Effector memory CD4-positive, alpha-beta T cell (primary cell): ENCODE measurements around the gene CCDC197.

Experiments used
- DNase-seq, 3 donors: peaks; one replicate each; pipeline ENCODE4 v3.0.0-alpha.2; 2020
- H3K27ac ChIP-seq: 2 replicates; pipeline ENCODE4 v1.7.0; 2013; ENCODE audit warnings: mild to moderate bottlenecking, low read length, moderate library complexity; ENCODE audit not compliant: insufficient read depth, poor library complexity, severe bottlenecking
- H3K27me3 ChIP-seq: replicated peaks from 2 replicates; pipeline ENCODE4 v1.7.0; 2013; ENCODE audit warnings: mild to moderate bottlenecking, low read length; ENCODE audit not compliant: insufficient read depth, control insufficient read depth, poor library complexity, severe bottlenecking
- H3K36me3 ChIP-seq: 2 replicates; pipeline ENCODE4 v1.7.0; 2013; ENCODE audit warnings: mild to moderate bottlenecking, low read length, moderate library complexity; ENCODE audit not compliant: control insufficient read depth, insufficient read depth
- H3K4me1 ChIP-seq: 2 replicates; pipeline ENCODE4 v1.7.0; 2013; ENCODE audit warnings: low read length, mild to moderate bottlenecking; ENCODE audit not compliant: control insufficient read depth, insufficient read depth, poor library complexity, severe bottlenecking
- H3K4me3 ChIP-seq: 2 replicates; pipeline ENCODE4 v1.7.0; 2013; ENCODE audit warnings: low read length, low read depth, mild to moderate bottlenecking; ENCODE audit not compliant: insufficient read depth, poor library complexity, severe bottlenecking
- H3K9me3 ChIP-seq: 2 replicates; pipeline ENCODE4 v1.7.0; 2013; ENCODE audit warnings: mild to moderate bottlenecking, low read length, moderate library complexity; ENCODE audit not compliant: control insufficient read depth

The CCDC197 gene

DNA sequence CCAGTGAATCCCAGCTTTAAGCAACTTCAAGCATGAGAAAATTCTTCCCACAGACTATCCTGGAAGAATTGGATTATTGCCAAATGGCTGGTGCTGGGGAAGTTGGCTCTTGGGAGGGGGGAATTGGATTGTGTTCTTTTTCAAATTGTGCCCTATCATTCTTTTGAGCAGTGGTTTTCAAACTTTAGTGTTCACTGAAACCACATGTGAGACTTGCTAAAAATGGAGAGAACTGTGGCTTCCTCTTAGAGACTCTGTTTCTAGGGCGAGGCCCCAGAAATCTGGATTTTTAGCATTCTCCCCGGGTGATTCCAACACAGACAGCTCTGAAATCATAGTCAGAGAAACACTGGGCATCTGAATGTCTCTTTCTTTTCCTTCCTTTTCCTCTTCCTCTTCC, 14.7 kb downstream of the CCDC197 start:
- Histone ChIP-seq H3K4me1 (peaks cover 30% of the 10 kb centered on the region), H3K27me3 (no peaks in the 10 kb centered on the region), H3K9me3 (no peaks in the 10 kb centered on the region), H3K4me3 (no peak overlapping the region), H3K27ac (no peak overlapping the region), H3K36me3 (no peaks in the 10 kb centered on the region)
- DNase-seq = no peak

DNA sequence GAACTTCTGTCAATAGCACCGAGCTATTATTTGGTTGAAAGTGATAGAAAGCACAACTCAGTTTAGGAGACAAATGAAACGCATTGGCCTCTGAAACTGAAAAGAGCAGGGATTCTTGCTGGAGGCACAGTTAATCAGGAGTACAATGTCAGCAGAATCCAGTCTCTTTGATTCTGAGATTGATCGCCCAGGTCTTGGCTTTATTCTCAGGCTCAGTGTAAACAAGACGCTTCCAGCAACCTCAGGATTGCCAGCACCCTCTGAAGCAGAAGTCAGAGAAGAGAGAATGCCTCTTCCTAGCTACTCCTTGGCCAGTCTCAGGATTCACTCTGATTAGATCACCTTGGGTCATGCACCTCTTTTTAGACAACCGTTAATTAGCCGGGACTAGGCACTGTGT, 17.3 kb downstream of the CCDC197 start:
- no peak for DNase-seq
- H3K4me3 ChIP-seq = no peak overlapping the region
- H3K27me3 ChIP-seq = no peaks in the 10 kb centered on the region
- no peaks in the 10 kb centered on the region for H3K9me3 ChIP-seq
- no peak overlapping the region for H3K27ac ChIP-seq
- peaks cover 19% of the 10 kb centered on the region for H3K4me1 ChIP-seq
- no peaks in the 10 kb centered on the region for H3K36me3 ChIP-seq

DNA sequence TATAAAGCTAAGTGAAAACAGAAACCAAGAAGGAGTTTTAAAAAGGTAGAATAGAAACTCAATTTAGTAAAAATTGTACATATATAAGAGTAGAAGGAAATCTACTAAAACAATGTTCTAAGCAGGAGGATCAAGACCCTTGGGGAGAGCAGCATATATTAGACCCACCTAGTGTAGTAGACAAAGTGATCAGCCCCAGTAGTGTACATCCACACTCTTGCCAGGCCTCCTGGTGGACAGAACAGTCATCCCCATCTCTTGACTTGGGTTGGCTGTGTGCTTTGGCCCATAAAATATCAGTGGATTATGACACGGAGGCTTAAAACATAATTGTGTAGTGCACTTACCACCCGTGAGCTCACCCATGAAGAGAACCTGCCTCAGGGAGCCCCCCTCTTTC, 18.1 kb downstream of the CCDC197 start:
- peaks cover 16% of the 10 kb centered on the region for H3K4me1 ChIP-seq
- H3K36me3 ChIP-seq = no peaks in the 10 kb centered on the region
- no peak overlapping the region for H3K4me3 ChIP-seq
- no peaks in the 10 kb centered on the region for H3K27me3 ChIP-seq
- H3K27ac ChIP-seq = no peak overlapping the region
- no peaks in the 10 kb centered on the region for H3K9me3 ChIP-seq
- DNase-seq = no peak

DNA sequence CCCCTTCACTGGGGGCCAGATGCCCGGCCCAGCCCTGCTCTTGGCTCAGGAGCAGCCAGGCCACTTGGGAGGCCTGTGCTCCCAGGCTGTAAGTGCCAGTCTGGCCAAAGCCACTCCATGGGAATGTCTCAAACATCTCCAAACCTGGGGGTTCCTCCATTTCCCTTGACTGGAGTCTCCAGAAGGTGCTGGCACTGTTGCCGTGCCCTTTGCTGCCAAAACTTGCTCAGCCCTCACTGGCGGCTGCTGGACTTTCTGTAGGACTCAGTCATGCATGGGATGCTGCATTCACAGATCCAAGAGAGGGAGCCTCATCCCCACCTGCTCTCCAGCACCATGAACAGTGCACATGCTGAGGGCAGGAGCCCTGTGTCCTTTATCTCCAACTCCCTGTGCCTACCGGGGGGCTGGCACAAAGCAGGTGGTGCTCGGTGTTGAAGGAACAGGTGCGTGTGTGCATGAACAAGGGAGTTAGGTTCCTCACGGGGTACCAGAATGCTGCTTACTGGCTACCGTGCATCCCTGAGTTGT, 19.4 kb downstream of the CCDC197 start:
- Histone ChIP-seq H3K27me3 (no peaks in the 10 kb centered on the region), H3K27ac (no peak overlapping the region), H3K4me3 (no peak overlapping the region), H3K36me3 (no peaks in the 10 kb centered on the region), H3K9me3 (no peaks in the 10 kb centered on the region), H3K4me1 (peaks cover 8% of the 10 kb centered on the region)
- DNase-seq = no peak

DNA sequence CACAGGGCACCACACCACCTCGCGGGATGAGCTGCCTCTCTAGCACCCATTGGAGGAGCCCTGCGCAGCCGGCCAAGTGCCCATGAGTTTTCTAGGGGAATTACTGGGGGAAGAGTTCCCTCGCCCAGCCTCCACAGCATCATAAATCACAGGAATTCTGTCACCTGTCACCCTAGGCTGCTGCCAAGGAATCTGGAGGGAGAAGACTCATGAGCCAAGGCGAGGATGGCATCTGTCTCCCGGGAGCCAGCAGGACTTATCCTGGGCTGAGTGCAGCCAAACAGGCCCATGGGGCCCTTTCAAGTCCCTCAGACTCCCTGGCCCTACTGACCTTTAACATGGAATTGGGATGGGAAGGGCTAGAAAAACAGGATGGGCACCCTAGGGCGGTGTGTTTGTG, 21.2 kb downstream of the CCDC197 start:
- Histone ChIP-seq H3K4me3 (no peak overlapping the region), H3K36me3 (no peaks in the 10 kb centered on the region), H3K4me1 (no peaks in the 10 kb centered on the region), H3K27me3 (no peaks in the 10 kb centered on the region), H3K9me3 (no peaks in the 10 kb centered on the region), H3K27ac (no peak overlapping the region)
- DNase-seq = no peak

DNA sequence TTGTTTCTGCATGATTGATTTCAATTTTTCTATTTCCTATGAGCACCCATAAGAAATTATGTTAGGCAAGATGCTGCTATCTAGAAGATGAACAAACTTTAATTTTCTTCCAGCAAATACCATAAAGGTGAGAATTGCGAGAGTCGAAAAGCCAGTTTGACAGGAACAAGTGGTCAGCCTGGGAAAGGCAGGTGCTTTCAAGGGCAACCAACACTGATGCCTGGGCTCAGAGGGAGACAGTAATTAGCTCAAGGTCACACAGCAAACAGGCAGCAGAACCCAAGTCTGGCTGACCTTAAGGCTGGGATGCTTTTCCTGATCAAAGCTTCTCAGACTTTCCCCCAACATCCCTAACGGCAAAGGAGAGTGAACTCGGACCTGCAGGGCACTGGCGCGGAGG, 22.2 kb downstream of the CCDC197 start:
- DNase-seq = no peak

DNA sequence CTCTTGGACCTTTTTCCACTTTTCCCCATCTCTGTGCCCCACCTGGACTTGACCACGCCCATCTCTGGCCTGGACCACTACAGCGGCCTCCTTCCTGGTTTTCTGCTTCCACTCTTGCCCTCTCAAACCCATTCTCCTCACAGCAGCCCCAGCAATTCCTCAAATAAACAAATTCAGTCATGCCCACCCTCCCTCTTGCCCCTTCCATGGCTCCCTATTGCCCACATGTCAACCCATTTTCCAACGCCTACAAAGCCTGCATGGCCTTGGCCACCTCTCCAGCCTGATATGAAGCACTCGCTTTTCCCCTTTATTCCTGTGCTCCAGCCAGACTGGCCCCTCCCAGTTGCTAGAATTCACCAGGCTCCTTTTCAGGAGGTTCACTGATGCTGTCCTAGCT, 23.2 kb downstream of the CCDC197 start:
- Histone ChIP-seq H3K27ac (no peak overlapping the region), H3K9me3 (no peaks in the 10 kb centered on the region), H3K4me1 (no peaks in the 10 kb centered on the region), H3K4me3 (no peak overlapping the region), H3K27me3 (no peaks in the 10 kb centered on the region), H3K36me3 (no peaks in the 10 kb centered on the region)
- DNase-seq = no peak

More for the DNA sequence above, 22.2 kb downstream of the CCDC197 start:
- Histone ChIP-seq H3K9me3 (no peaks in the 10 kb centered on the region), H3K27me3 (no peaks in the 10 kb centered on the region), H3K36me3 (no peaks in the 10 kb centered on the region), H3K27ac (no peak overlapping the region), H3K4me3 (no peak overlapping the region), H3K4me1 (no peaks in the 10 kb centered on the region)

DNA sequence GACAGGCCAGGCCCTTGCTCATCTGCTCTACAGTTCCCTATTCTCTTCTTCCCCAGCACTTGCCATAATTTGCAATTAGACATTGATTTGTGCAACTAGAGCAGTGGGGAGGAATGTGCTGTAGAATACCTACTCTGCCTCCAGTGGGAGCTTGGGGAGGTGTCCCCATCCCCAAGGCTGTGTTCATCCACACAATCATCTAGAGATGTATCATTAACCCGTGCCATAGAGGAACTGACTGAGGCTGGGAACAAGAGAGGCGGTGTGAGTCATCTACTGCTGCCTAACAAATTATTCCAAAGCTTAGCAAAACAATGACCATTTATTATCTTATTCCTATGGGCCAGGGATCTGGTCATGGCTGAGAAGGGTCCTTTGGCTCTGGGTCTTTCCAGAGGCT, 23.9 kb downstream of the CCDC197 start:
- no peaks in the 10 kb centered on the region for H3K9me3 ChIP-seq
- no peak overlapping the region for H3K27ac ChIP-seq
- H3K4me1 ChIP-seq = no peaks in the 10 kb centered on the region
- no peaks in the 10 kb centered on the region for H3K27me3 ChIP-seq
- no peak overlapping the region for H3K4me3 ChIP-seq
- no peak for DNase-seq
- H3K36me3 ChIP-seq = no peaks in the 10 kb centered on the region

DNA sequence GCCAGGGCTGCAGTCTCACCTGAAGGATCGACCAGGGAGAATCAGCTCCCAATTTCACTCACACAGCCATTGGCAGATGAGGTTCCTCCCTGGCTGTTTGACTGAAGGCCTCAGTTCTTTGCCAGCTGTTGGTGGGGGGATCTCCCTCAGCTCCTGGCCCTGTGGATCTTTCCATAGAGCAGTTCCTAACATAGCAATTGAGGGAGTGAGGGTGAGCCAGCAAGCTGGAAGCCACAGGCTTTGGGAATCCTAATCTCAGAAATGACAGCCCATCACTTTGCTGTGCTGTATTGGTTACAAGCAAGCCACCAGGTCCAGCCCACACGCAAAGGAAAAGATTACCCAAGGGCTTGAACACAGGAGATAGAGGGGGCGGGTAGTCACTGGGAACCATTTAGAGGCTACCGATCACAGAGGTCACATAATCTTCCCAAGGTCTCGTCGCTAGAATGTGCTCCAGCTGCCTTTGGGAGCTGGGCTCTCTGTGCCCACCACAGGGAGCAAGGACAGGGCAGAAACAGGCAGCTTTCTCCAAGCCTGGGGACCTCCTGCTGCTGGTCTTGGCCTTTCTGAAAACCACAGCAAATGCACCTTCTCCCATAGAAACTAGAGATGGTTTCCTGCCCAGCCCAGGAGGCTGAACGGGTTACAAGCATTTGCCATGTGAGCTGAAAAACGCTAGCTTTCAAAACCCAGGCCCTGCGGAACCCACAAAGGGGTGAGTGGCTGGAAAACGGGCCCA, 24.5 kb downstream of the CCDC197 start:
- H3K4me3 ChIP-seq = no peak overlapping the region
- peaks cover 2% of the 10 kb centered on the region for H3K4me1 ChIP-seq
- no peak for DNase-seq
- no peaks in the 10 kb centered on the region for H3K9me3 ChIP-seq
- H3K27me3 ChIP-seq = no peaks in the 10 kb centered on the region
- H3K27ac ChIP-seq = no peak overlapping the region
- no peaks in the 10 kb centered on the region for H3K36me3 ChIP-seq

DNA sequence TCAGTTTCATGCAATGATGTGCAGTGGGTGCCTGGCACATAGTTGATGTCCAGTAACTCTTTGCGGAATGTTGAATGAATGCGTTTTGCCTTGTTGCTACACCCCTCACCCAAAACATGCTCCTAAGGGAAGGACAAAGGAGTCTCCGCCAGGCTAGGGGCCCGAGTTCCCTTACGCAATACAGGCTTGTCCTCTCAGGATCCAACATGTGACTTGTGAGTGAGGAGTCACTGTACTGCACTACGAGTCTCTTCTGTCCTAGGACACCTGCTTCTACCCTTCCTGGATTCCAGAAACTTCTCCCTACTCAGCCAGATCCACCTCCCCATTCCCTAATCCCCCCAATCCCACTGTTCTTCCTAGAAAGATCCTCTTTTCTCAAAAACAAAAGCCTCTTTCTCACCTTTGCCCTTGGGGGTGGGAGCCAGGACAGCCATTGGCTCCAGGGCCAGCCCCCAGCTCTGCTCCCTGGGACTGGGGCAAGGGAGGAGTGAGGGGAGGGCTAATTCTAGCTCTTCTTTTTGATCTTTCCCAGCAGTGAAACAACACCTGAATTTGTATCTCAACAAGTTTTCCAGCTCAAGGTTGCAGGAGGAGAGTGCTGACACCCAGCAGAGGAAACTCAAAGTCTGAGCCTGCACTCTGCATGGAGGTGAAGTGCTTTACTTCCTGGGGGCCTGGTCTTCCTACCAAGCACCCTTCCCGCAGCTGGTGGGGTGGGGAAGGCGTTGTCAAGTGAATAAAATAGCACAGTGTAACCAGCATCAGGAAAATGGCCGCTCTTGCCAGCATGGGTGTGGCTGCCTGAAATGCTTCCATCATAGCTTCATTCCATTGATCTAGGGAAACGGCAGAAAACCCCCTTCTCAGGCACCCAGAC, 25.7 kb downstream of the CCDC197 start:
- H3K4me1 ChIP-seq = peaks cover 11% of the 10 kb centered on the region
- DNase-seq = no peak

More for the DNA sequence above, 25.7 kb downstream of the CCDC197 start:
- no peak overlapping the region for H3K4me3 ChIP-seq
- no peak overlapping the region for H3K27ac ChIP-seq
- H3K36me3 ChIP-seq = no peaks in the 10 kb centered on the region
- no peaks in the 10 kb centered on the region for H3K27me3 ChIP-seq
- no peaks in the 10 kb centered on the region for H3K9me3 ChIP-seq
